H9 (cell line): ENCODE results near the gene LHCGR. TPM values are rescaled to one million over a fixed set of nuclear protein-coding genes. Genes with fewer than 3 reads are reported as not detected.

Source experiments
- DNase-seq: peaks from one replicate; pipeline ENCODE4 v3.0.0-alpha.2; 2017
- H2AFZ ChIP-seq: one replicate; pipeline ENCODE4 v1.6.1; 2013; ENCODE audit warnings: mild to moderate bottlenecking, low read length, control low read depth, moderate library complexity
- H2AK5ac ChIP-seq: 2 replicates; pipeline ENCODE4 v1.6.1; 2013; ENCODE audit warnings: low read length, control low read depth, mixed read lengths; ENCODE audit not compliant: insufficient read length
- H2BK120ac ChIP-seq: one replicate; pipeline ENCODE4 v1.6.1; 2013; ENCODE audit warnings: low read depth, mild to moderate bottlenecking, low read length, control low read depth, inconsistent platforms; ENCODE audit not compliant: poor library complexity, severe bottlenecking
- H2BK12ac ChIP-seq: 2 replicates; pipeline ENCODE4 v1.6.1; 2013; ENCODE audit warnings: low read length, control low read depth, mixed read lengths, low read depth; ENCODE audit not compliant: insufficient read length
- H2BK15ac ChIP-seq: 2 replicates; pipeline ENCODE4 v1.6.1; 2013; ENCODE audit warnings: low read depth, low read length, control low read depth
- H2BK20ac ChIP-seq: one replicate; pipeline ENCODE4 v1.6.1; 2013; ENCODE audit warnings: low read depth, mild to moderate bottlenecking, low read length, control low read depth, inconsistent platforms; ENCODE audit not compliant: poor library complexity, severe bottlenecking
- H2BK5ac ChIP-seq: 2 replicates; pipeline ENCODE4 v1.6.1; 2013; ENCODE audit warnings: low read length, control low read depth, mixed read lengths; ENCODE audit not compliant: insufficient read length
- H3K14ac ChIP-seq: 2 replicates; pipeline ENCODE4 v1.6.1; 2013; ENCODE audit warnings: low read length, control low read depth; ENCODE audit not compliant: insufficient read depth
- H3K18ac ChIP-seq: 2 replicates; pipeline ENCODE4 v1.6.1; 2013; ENCODE audit warnings: low read depth, mild to moderate bottlenecking, mixed read lengths, low read length, control low read depth; ENCODE audit not compliant: insufficient read length
- H3K23ac ChIP-seq: 2 replicates; pipeline ENCODE4 v1.6.1; 2013; ENCODE audit warnings: low read length, control low read depth, mixed read lengths, low read depth; ENCODE audit not compliant: insufficient read length
- H3K23me2 ChIP-seq: 2 replicates; pipeline ENCODE4 v1.6.1; 2013; ENCODE audit warnings: low read depth, mild to moderate bottlenecking, mixed read lengths, low read length, control low read depth; ENCODE audit not compliant: insufficient read length, poor library complexity, severe bottlenecking
- H3K27ac ChIP-seq: 2 replicates; pipeline ENCODE4 v1.5.1; 2013; ENCODE audit warnings: low read length, control low read depth, mixed read lengths, low read depth; ENCODE audit not compliant: insufficient read length
- H3K27me3 ChIP-seq: 2 replicates; pipeline ENCODE4 v1.6.1; 2013; ENCODE audit warnings: low read length, control low read depth, inconsistent platforms; ENCODE audit not compliant: insufficient read depth
- H3K4ac ChIP-seq: 2 replicates; pipeline ENCODE4 v1.6.1; 2013; ENCODE audit warnings: low read depth, mild to moderate bottlenecking, control low read depth, inconsistent platforms, low read length, moderate library complexity
- H3K4me1 ChIP-seq: 2 replicates; pipeline ENCODE4 v1.6.1; 2013; ENCODE audit warnings: low read length, control low read depth, inconsistent platforms; ENCODE audit not compliant: insufficient read depth
- H3K4me2 ChIP-seq: 2 replicates; pipeline ENCODE4 v1.6.1; 2013; ENCODE audit warnings: low read length, control low read depth, mixed read lengths; ENCODE audit not compliant: insufficient read length, insufficient read depth
- H3K56ac ChIP-seq: 2 replicates; pipeline ENCODE4 v1.6.1; 2013; ENCODE audit warnings: low read depth, mild to moderate bottlenecking, mixed read lengths, low read length, control low read depth; ENCODE audit not compliant: insufficient read length
- H3K79me1 ChIP-seq: 2 replicates; pipeline ENCODE4 v1.6.1; 2013; ENCODE audit warnings: low read depth, mild to moderate bottlenecking, moderate library complexity, low read length, control low read depth, inconsistent platforms; ENCODE audit not compliant: insufficient read depth, poor library complexity, severe bottlenecking
- H3K79me2 ChIP-seq: 2 replicates; pipeline ENCODE4 v1.6.1; 2013; ENCODE audit warnings: low read length, control low read depth, inconsistent platforms; ENCODE audit not compliant: insufficient read depth
- H3K9ac ChIP-seq: 2 replicates; pipeline ENCODE4 v1.6.1; 2013; ENCODE audit warnings: low read length, control low read depth, mixed read lengths; ENCODE audit not compliant: insufficient read length; ENCODE audit errors: extremely low read depth
- H3K9me3 ChIP-seq: one replicate; pipeline ENCODE4 v1.6.1; 2013; ENCODE audit warnings: low read depth, low read length, inconsistent platforms; ENCODE audit not compliant: control insufficient read depth
- H3T11ph ChIP-seq: one replicate; pipeline ENCODE4 v1.6.1; 2013; ENCODE audit warnings: mild to moderate bottlenecking, low read length, control low read depth, inconsistent platforms
- H4K20me1 ChIP-seq: one replicate; pipeline ENCODE4 v1.6.1; 2013; ENCODE audit not compliant: control insufficient read depth, insufficient read length, insufficient read depth
- H4K5ac ChIP-seq: 2 replicates; pipeline ENCODE4 v1.6.1; 2013; ENCODE audit warnings: low read depth, mild to moderate bottlenecking, mixed read lengths, low read length, control low read depth; ENCODE audit not compliant: insufficient read length
- H4K8ac ChIP-seq: replicated peaks from 2 replicates; pipeline ENCODE4 v1.6.1; 2013; ENCODE audit warnings: low read length, control low read depth, mixed read lengths, low read depth; ENCODE audit not compliant: insufficient read length
- H4K91ac ChIP-seq: 2 replicates; pipeline ENCODE4 v1.6.1; 2013; ENCODE audit warnings: low read depth, mild to moderate bottlenecking, moderate library complexity, mixed read lengths, low read length, control low read depth; ENCODE audit not compliant: insufficient read length
- H3K27ac Mint-ChIP-seq, 3 experiments: 2 replicates in 2 of 3; 3 replicates in 1 of 3; pipeline ENCODE4 v1.8.0; 2020 to 2021; ENCODE audit warnings: mixed read lengths in 3 of 3, mild to moderate bottlenecking in 1 of 3, moderate library complexity in 1 of 3
- H3K27me3 Mint-ChIP-seq: 2 replicates; pipeline ENCODE4 v1.8.0; 2021; ENCODE audit warnings: low read depth, mild to moderate bottlenecking, moderate library complexity, mixed read lengths
- H3K36me3 Mint-ChIP-seq, 3 experiments: 2 replicates in 2 of 3; 3 replicates in 1 of 3; pipeline ENCODE4 v1.8.0; 2020 to 2021; ENCODE audit warnings: low read depth in 3 of 3, mixed read lengths in 3 of 3; ENCODE audit not compliant: insufficient read depth in 1 of 3
- H3K4me1 Mint-ChIP-seq, 2 experiments: 2 replicates each; pipeline ENCODE4 v1.8.0; 2020; ENCODE audit warnings: mixed read lengths in 2 of 2
- H3K4me3 Mint-ChIP-seq, 2 experiments: 2 replicates in 1 of 2; 3 replicates in 1 of 2; pipeline ENCODE4 v1.8.0; 2020 to 2021; ENCODE audit warnings: mild to moderate bottlenecking in 2 of 2, mixed read lengths in 2 of 2, moderate library complexity in 1 of 2
- H3K9me3 Mint-ChIP-seq, 2 experiments: 2 replicates in 1 of 2; 3 replicates in 1 of 2; pipeline ENCODE4 v1.8.0; 2020; ENCODE audit warnings: mild to moderate bottlenecking in 2 of 2, mixed read lengths in 2 of 2, moderate library complexity in 1 of 2
- total RNA-seq: library from RNA; stranded (reverse); gene quantifications from 2 replicates; pipeline ENCODE4 v1.2.1, GENCODE V29; 2021
- TF ChIP-seq, protein P1 (sequence below): fragments of 200-600 bp; sonication (generic); conservative IDR thresholded peaks from 3 replicates; pipeline ENCODE4 v1.8.0; 2021; ENCODE audit warnings: antibody characterized with exemption, mild to moderate bottlenecking

The LHCGR gene
- total RNA-seq, 1 experiment from 2014 or later = 0.44 TPM

DNA sequence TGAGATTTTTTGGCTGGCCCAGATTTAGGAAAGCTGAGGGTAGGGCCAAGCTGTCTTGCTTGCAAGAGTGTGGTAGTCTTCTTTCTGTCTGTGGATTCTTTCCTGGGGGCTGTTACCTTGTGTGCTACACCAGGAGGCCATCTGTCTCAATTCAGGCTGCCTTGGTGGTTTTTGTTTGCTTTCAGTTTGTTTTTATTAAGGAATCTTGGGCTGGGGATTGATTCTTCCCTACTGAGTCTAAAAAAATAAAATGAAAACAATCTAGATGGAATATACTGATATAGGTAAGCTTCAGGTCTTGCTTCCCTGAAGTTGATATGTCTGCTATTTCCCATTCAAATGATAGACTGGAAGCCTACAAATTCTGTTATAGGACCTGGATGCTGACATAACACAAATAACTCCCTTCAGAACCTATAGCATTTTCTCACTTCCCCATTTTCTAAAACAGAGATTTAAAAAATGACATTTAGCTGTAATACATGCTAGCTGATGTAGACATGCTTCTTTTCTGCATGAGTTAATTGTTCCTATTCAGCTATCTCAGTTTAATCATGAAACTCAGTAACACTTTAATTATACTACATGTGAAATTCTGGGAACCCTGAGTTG, 5.3 kb downstream of the LHCGR start:
- no peak overlapping the region for H4K8ac ChIP-seq
- no peak for DNase-seq
- peaks cover 2% of the 10 kb centered on the region for H3K23me2 ChIP-seq
- H3K9ac ChIP-seq = no peak overlapping the region
- no peaks in the 10 kb centered on the region for H4K20me1 ChIP-seq
- H4K91ac ChIP-seq = no peak overlapping the region
- no peak overlapping the region for H2BK15ac ChIP-seq
- H3K4me2 ChIP-seq = no peak overlapping the region
- H3K27me3 ChIP-seq = no peaks in the 10 kb centered on the region
- H3T11ph ChIP-seq = no peak overlapping the region
- TF ChIP-seq, protein P1, sequence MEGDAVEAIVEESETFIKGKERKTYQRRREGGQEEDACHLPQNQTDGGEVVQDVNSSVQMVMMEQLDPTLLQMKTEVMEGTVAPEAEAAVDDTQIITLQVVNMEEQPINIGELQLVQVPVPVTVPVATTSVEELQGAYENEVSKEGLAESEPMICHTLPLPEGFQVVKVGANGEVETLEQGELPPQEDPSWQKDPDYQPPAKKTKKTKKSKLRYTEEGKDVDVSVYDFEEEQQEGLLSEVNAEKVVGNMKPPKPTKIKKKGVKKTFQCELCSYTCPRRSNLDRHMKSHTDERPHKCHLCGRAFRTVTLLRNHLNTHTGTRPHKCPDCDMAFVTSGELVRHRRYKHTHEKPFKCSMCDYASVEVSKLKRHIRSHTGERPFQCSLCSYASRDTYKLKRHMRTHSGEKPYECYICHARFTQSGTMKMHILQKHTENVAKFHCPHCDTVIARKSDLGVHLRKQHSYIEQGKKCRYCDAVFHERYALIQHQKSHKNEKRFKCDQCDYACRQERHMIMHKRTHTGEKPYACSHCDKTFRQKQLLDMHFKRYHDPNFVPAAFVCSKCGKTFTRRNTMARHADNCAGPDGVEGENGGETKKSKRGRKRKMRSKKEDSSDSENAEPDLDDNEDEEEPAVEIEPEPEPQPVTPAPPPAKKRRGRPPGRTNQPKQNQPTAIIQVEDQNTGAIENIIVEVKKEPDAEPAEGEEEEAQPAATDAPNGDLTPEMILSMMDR = no peak
- H3K27ac ChIP-seq = no peak overlapping the region
- H3K9me3 ChIP-seq = no peaks in the 10 kb centered on the region
- H3K9me3 Mint-ChIP-seq = no peaks in the 10 kb centered on the region; a peak in 1 of 5 replicates
- H2AK5ac ChIP-seq = no peak overlapping the region
- no peak overlapping the region for H2AFZ ChIP-seq
- H3K4me1 ChIP-seq = peaks cover 1% of the 10 kb centered on the region; the same call in 1 of the 2 replicates
- H3K27me3 Mint-ChIP-seq = peaks cover 15% of the 10 kb centered on the region
- no peak overlapping the region for H2BK5ac ChIP-seq
- H3K4me1 Mint-ChIP-seq = peaks cover 35 to 36% of the 10 kb centered on the region in 2 experiments
- no peak overlapping the region for H2BK12ac ChIP-seq
- H3K79me2 ChIP-seq = no peaks in the 10 kb centered on the region
- H3K79me1 ChIP-seq = no peaks in the 10 kb centered on the region
- H4K5ac ChIP-seq = no peak overlapping the region
- H3K4ac ChIP-seq = no peak overlapping the region
- no peak overlapping the region for H3K18ac ChIP-seq
- no peak overlapping the region; the same call in 1 of the 2 replicates for H3K14ac ChIP-seq
- H3K36me3 Mint-ChIP-seq = no peaks in the 10 kb centered on the region
- no peak overlapping the region for H3K23ac ChIP-seq
- peak overlapping the region in 1 of 3 experiments; percentile 70; a peak in 1 of 7 replicates for H3K27ac Mint-ChIP-seq
- no peak overlapping the region for H3K4me3 Mint-ChIP-seq
- H2BK20ac ChIP-seq = no peak overlapping the region
- H2BK120ac ChIP-seq = no peak overlapping the region
- no peak overlapping the region for H3K56ac ChIP-seq
